Neural progenitor cell (in vitro differentiated cells): Measurements from ENCODE around the gene SYNDIG1L. TPM values are rescaled to one million over a fixed set of nuclear protein-coding genes. Genes with fewer than 3 reads are reported as not detected.
"Not testable (repeated sequence)": the region's sequence is repeated elsewhere in the genome, so short reads cannot be mapped to it uniquely, and the experiment has no call there.

ENCODE experiments used
- DNase-seq: peaks from one replicate; pipeline ENCODE4 v3.0.0-alpha.2; 2016; ENCODE audit warnings: low spot score
- H2AFZ ChIP-seq: fragments of 200-600 bp; sonication (generic); replicated peaks from 2 replicates; pipeline ENCODE4 v1.6.1; 2016; ENCODE audit warnings: antibody characterized with exemption
- H3F3A ChIP-seq: fragments of 200-600 bp; sonication (generic); 2 replicates; pipeline ENCODE4 v1.6.1; 2016; ENCODE audit warnings: antibody characterized with exemption, low read depth
- H3K27ac ChIP-seq: fragments of 200-600 bp; sonication (generic); 2 replicates; pipeline ENCODE4 v1.5.1; 2016; ENCODE audit warnings: mild to moderate bottlenecking
- H3K27me3 ChIP-seq: fragments of 200-600 bp; sonication (generic); 2 replicates; pipeline ENCODE4 v1.6.1; 2016; ENCODE audit warnings: mild to moderate bottlenecking, moderate library complexity
- H3K36me3 ChIP-seq: fragments of 200-600 bp; sonication (generic); 2 replicates; pipeline ENCODE4 v1.5.1; 2016
- H3K4me1 ChIP-seq: fragments of 200-600 bp; sonication (generic); 2 replicates; pipeline ENCODE4 v1.6.1; 2016; ENCODE audit warnings: mixed run types
- H3K4me2 ChIP-seq: fragments of 200-600 bp; sonication (generic); 2 replicates; pipeline ENCODE4 v1.6.1; 2016
- H3K4me3 ChIP-seq: fragments of 200-600 bp; sonication (generic); 2 replicates; pipeline ENCODE4 v1.5.1; 2016
- H3K79me2 ChIP-seq: fragments of 200-600 bp; sonication (generic); 2 replicates; pipeline ENCODE4 v1.6.1; 2016; ENCODE audit warnings: low read depth
- H3K9ac ChIP-seq: fragments of 200-600 bp; sonication (generic); 2 replicates; pipeline ENCODE4 v1.6.1; 2016
- H3K9me3 ChIP-seq: fragments of 200-600 bp; sonication (generic); 2 replicates; pipeline ENCODE4 v1.5.1; 2016; ENCODE audit warnings: low read depth
- H4K20me1 ChIP-seq: fragments of 200-600 bp; sonication (generic); 2 replicates; pipeline ENCODE4 v1.6.1; 2016; ENCODE audit warnings: low read depth
- H3K27ac Mint-ChIP-seq: 3 replicates; pipeline ENCODE4 v1.8.0; 2021; ENCODE audit warnings: mixed read lengths
- H3K27me3 Mint-ChIP-seq: 2 replicates; pipeline ENCODE4 v1.8.0; 2022; ENCODE audit warnings: low read depth, mild to moderate bottlenecking, inconsistent platforms, moderate library complexity, mixed read lengths; ENCODE audit not compliant: insufficient read depth
- H3K36me3 Mint-ChIP-seq: 3 replicates; pipeline ENCODE4 v1.8.0; 2021; ENCODE audit warnings: mixed read lengths
- H3K4me1 Mint-ChIP-seq: 3 replicates; pipeline ENCODE4 v1.8.0; 2021; ENCODE audit warnings: mixed read lengths
- H3K4me3 Mint-ChIP-seq: 3 replicates; pipeline ENCODE4 v1.8.0; 2021; ENCODE audit warnings: mild to moderate bottlenecking, moderate library complexity, mixed read lengths
- H3K9me3 Mint-ChIP-seq: 3 replicates; pipeline ENCODE4 v1.8.0; 2020; ENCODE audit warnings: mixed read lengths
- EZH2 ChIP-seq: fragments of 200-600 bp; sonication (generic); IDR thresholded peaks from 2 replicates; pipeline ENCODE4 v1.6.1; 2017; ENCODE audit warnings: antibody characterized with exemption, mild to moderate bottlenecking, moderate library complexity
- EZH2phosphoT487 ChIP-seq: fragments of 200-600 bp; sonication (generic); IDR thresholded peaks from 2 replicates; pipeline ENCODE4 v1.6.1; 2017; ENCODE audit warnings: antibody characterized with exemption
- total RNA-seq: library from RNA; depleted of rRNA; stranded (reverse); fragments of >200 nt; gene quantifications from 2 replicates; pipeline ENCODE4 v1.2.3, GENCODE V29; 2015; ENCODE audit warnings: low replicate concordance
- TF ChIP-seq, protein P1 (sequence below): fragments of 200-600 bp; sonication (generic); IDR thresholded peaks from 2 replicates; pipeline ENCODE4 v1.5.1; 2017; ENCODE audit warnings: antibody characterized with exemption, mild to moderate bottlenecking

The SYNDIG1L gene
- total RNA-seq, 1 donor from 2014 or later, result not detected

DNA sequence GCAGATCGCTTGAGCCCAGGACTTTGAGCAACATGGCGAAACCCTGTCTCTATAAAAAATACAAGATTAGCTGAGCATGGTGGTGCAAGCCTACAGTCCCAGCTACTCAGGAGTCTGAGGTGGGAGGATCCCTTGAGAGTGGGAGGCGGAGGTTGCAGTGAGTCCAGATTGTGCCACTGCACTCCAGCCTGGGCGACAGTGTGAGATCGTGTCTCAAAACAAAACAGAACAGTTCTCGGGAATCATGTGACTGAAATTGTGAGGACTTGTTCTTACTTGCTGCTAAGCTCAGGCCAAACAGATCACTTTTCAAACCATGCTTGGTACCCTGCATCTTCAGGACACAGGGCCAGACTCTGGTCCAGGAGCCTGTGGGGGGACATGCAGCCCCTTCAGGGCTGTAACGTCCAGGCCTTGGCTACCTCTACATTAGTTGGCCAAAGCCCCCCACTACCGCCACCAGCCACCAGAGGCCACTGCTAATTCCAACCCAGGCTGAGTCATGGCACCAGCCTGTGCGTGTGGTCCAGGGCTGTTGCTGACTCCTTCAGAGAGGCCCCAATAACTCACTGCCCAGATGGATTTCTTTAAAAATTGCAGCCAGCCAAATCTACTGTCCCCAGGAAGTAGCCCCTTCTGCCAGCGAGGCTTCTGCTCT, 33.4 kb upstream of the SYNDIG1L start:
- Histone ChIP-seq H3K4me1 (peaks cover 17% of the 10 kb centered on the region), H3K27ac (no peak overlapping the region), H3K4me3 (no peak overlapping the region), H4K20me1 (no peaks in the 10 kb centered on the region), H3K4me2 (no peak overlapping the region), H3K9me3 (no peaks in the 10 kb centered on the region), H3K36me3 (no peaks in the 10 kb centered on the region), H3F3A (peaks cover 10% of the 10 kb centered on the region), H3K27me3 (no peaks in the 10 kb centered on the region), H3K9ac (no peak overlapping the region), H3K79me2 (no peaks in the 10 kb centered on the region), H2AFZ (peak overlapping the region; percentile 7)
- H3K4me1 Mint-ChIP-seq, result peaks cover 4% of the 10 kb centered on the region
- H3K4me3 Mint-ChIP-seq, result no peak overlapping the region
- H3K36me3 Mint-ChIP-seq, result no peaks in the 10 kb centered on the region
- TF ChIP-seq, protein P1, sequence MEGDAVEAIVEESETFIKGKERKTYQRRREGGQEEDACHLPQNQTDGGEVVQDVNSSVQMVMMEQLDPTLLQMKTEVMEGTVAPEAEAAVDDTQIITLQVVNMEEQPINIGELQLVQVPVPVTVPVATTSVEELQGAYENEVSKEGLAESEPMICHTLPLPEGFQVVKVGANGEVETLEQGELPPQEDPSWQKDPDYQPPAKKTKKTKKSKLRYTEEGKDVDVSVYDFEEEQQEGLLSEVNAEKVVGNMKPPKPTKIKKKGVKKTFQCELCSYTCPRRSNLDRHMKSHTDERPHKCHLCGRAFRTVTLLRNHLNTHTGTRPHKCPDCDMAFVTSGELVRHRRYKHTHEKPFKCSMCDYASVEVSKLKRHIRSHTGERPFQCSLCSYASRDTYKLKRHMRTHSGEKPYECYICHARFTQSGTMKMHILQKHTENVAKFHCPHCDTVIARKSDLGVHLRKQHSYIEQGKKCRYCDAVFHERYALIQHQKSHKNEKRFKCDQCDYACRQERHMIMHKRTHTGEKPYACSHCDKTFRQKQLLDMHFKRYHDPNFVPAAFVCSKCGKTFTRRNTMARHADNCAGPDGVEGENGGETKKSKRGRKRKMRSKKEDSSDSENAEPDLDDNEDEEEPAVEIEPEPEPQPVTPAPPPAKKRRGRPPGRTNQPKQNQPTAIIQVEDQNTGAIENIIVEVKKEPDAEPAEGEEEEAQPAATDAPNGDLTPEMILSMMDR, result peak; percentile 65
- no peak for TF ChIP-seq EZH2phosphoT487
- no peak for TF ChIP-seq EZH2
- H3K27me3 Mint-ChIP-seq, result peaks cover 6% of the 10 kb centered on the region
- DNase-seq, result peak; percentile 71
- no peak overlapping the region for H3K27ac Mint-ChIP-seq
- H3K9me3 Mint-ChIP-seq, result peaks cover 3% of the 10 kb centered on the region

DNA sequence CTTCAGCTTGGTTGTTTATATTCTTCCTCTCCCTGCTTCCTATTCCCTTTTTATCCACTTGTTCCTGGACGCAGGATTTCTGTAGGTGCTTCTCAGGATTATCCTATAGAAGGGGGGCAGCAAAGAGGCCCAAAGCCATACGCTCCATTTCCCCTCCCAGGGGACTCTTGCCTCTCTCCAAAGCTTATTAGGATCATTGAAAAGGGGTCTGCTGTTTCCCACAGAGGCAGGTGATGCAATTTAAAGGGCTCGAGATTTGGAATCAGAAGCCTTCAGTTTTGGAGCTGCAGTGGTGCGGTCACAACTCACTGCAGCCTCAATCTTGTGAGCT, 31.5 kb upstream of the SYNDIG1L start:
- no peak overlapping the region for H3K27ac Mint-ChIP-seq
- Histone ChIP-seq H3K9me3 (no peaks in the 10 kb centered on the region), H3K27ac (peak overlapping the region; percentile 83), H3K4me2 (peak overlapping the region; percentile 49), H3F3A (peaks cover 10% of the 10 kb centered on the region), H3K4me1 (peaks cover 17% of the 10 kb centered on the region), H3K9ac (no peak overlapping the region), H3K4me3 (no peak overlapping the region), H2AFZ (peak overlapping the region; percentile 52), H3K27me3 (no peaks in the 10 kb centered on the region), H3K36me3 (no peaks in the 10 kb centered on the region), H3K79me2 (no peaks in the 10 kb centered on the region), H4K20me1 (no peaks in the 10 kb centered on the region)
- peaks cover 3% of the 10 kb centered on the region for H3K9me3 Mint-ChIP-seq
- TF ChIP-seq EZH2phosphoT487 (no peak), EZH2 (no peak)
- TF ChIP-seq, protein P1, result no peak
- H3K4me3 Mint-ChIP-seq, result no peak overlapping the region
- no peaks in the 10 kb centered on the region for H3K36me3 Mint-ChIP-seq
- peaks cover 8% of the 10 kb centered on the region for H3K27me3 Mint-ChIP-seq
- H3K4me1 Mint-ChIP-seq, result peaks cover 4% of the 10 kb centered on the region
- DNase-seq, result peak; percentile 50

DNA sequence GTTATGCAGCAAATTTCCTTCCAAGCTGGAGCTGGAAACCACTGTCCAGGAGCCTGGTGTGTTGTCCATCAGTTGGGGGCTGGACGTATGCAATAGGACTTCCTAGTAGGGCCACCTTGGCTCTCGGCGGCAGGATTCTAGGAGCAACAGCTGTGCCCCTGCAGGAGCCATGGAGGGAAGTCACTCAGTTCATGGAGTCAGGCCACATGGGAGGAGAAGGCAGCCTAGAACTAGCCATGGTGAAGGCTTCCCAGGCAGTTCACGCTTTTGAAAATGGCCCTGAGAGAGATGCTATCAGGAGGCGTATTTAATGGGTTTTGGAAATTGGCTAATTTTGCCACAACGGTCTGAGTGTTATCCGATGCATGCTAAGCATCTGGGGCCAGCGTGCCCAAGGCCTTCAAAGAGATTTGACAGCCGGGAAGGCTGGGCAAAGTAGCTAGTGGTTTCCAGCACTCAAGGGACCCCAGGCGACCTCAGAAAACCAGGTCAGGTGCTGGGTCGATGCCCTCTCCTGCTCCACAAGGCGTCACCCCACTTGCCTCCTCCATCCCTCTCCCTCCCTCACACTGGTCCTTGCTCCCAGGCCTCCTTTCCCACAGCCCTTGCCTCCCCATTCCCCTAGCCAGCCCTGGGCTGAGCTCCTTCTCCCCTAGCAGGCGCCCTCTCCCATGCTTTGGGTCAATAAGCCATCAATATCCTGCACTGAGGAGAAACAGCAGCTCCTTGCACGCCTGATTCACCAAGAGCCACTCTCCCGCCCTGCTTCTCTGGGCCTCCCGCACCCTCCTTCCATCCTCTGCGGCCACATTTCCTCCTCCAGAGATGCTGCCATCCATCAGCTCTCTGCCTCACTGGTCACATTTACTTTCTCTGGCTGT, 30.9 kb upstream of the SYNDIG1L start:
- Histone ChIP-seq H3K9me3 (no peaks in the 10 kb centered on the region), H2AFZ (peak overlapping the region; percentile 52), H3K4me3 (no peak overlapping the region), H3F3A (peaks cover 10% of the 10 kb centered on the region), H3K79me2 (no peaks in the 10 kb centered on the region), H3K4me1 (peaks cover 17% of the 10 kb centered on the region), H3K27me3 (no peaks in the 10 kb centered on the region), H3K4me2 (peak overlapping the region; percentile 49), H3K36me3 (no peaks in the 10 kb centered on the region), H3K9ac (no peak overlapping the region), H4K20me1 (no peaks in the 10 kb centered on the region), H3K27ac (peak overlapping the region; percentile 83)
- Mint-ChIP-seq H3K36me3 (no peaks in the 10 kb centered on the region), H3K9me3 (peaks cover 3% of the 10 kb centered on the region), H3K4me3 (peak overlapping the region; percentile 48), H3K4me1 (peaks cover 4% of the 10 kb centered on the region), H3K27ac (no peak overlapping the region), H3K27me3 (peaks cover 8% of the 10 kb centered on the region)
- TF ChIP-seq EZH2 (no peak), EZH2phosphoT487 (no peak)
- TF ChIP-seq, protein P1, result no peak
- DNase-seq, result no peak

DNA sequence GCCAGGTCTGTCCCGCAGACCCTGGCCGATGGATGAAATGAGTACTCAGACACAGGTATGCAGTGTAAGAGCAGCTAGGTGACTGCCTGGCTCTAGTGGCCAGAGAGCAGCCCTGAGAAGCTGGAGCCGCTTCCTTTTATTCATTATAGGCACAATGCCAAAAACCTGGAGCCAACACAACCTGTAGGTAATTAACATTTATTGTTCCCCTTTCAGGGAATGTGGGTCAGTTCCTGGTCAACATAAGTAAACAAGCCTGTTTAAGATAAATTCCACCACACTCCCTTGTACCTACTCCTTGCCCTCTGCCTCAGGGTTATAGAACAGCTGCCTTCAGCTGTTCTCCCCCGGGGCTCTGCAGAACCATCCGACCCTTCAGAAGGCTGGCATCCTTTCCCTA, 28.4 kb upstream of the SYNDIG1L start:
- not testable (repeated sequence) for H3K4me3 ChIP-seq, H3K4me2 ChIP-seq, H3K27me3 ChIP-seq, H3K9me3 ChIP-seq, H3K4me3 Mint-ChIP-seq, H3K36me3 ChIP-seq, H3K36me3 Mint-ChIP-seq, H3K79me2 ChIP-seq, H4K20me1 ChIP-seq, H3K27me3 Mint-ChIP-seq, DNase-seq, H3K9ac ChIP-seq, H2AFZ ChIP-seq, H3K9me3 Mint-ChIP-seq, H3K27ac ChIP-seq
- peaks cover 16% of the 10 kb centered on the region for H3F3A ChIP-seq
- Mint-ChIP-seq H3K27ac (peak overlapping the region; percentile 58), H3K4me1 (peaks cover 11% of the 10 kb centered on the region)
- peaks cover 17% of the 10 kb centered on the region for H3K4me1 ChIP-seq
